ENCODE data around the gene RPRM.

- TF ChIP-seq CTCF (IDR thresholded peaks at IDR 0.05) (no peak), POLR2A (IDR thresholded peaks at IDR 0.05) (no peak), POLR2AphosphoS5 (IDR thresholded peaks at IDR 0.05) (no peak)
Observed at GRCh38 chr2:153479573-153479972, 1.0 kb upstream of the RPRM start.
